GM21717 (cell line): ENCODE results near the gene PAFAH2.
"Not testable (repeated sequence)": the region's sequence is repeated elsewhere in the genome, so short reads cannot be mapped to it uniquely, and the experiment has no call there.

Source experiments
- ATAC-seq: cut with Tn5 transposase; IDR thresholded peaks from one replicate; pipeline ENCODE4 v1.9.1; 2021; ENCODE audit warnings: mild to moderate bottlenecking, moderate library complexity; ENCODE audit not compliant: unreplicated experiment

PAFAH2 gene

DNA sequence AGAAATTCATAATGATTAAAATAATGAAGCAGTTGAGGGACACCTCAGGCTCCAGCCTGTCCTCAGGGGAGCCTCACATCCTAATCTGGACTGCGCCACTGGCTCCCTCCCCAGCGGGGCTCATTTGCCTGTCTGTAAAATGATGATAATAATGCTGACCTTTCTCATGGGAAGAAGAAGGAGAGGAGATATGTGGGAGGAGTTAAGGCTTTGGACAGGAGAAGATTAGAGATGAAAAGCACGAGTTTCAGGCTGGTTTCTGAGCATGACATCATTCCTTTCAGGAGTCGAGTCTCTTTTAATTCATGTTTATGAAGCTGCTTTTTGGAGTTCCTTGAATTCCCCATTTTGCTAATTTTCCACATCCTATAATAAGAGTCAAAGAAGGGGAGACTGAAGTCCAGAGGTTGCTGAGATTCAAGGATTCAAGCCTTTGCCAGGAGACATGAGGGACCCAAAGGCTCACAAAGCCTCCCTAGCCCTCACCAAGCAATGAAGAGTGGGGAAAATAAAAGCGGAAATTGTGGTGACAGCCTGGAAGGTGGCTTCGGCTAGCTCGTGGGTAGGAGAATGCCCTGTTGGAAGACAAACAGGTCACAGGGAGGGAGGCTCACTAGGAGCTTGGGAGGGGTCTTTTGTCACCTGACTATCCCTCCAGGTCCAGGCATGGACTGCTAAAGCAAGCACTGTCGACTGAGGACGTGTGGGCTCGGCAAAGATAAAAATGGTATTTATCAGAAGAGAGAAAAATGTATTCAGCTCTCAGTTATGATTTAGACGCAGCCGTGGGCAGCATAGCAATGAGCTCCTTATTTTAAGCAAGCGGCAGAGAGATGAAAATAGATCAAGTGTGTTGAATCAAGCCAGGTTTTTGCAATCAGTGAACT is 64.1 kb downstream of the PAFAH2 start:
- ATAC-seq: no peak

DNA sequence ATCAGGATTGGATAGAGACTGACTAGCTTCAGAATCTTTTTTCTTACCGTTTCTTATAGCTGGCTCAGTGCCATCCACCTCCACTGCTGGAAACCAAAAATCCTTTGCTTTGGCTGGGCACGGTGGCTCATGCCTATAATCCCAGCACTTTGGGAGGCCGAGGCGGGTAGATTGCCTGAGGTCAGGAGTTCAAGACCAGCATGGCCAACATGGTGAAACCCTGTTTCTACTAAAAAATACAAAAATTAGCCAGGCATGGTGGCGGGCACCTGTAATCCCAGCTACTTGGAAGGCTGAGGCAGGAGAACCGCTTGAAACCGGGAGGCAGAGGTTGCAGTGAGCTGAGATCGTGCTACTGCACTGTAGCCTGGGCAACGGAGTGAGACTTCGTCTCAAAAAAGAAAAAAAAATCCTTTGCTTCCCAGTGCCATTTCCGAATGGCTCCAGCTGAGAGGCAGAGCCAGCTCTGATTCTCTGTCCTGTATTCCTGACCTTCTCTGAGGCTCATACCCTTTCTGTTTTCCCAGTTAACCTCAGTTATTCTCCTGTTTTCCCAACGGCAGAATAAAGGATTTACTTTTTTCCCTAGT is 65.0 kb downstream of the PAFAH2 start:
- not testable (repeated sequence) for ATAC-seq

DNA sequence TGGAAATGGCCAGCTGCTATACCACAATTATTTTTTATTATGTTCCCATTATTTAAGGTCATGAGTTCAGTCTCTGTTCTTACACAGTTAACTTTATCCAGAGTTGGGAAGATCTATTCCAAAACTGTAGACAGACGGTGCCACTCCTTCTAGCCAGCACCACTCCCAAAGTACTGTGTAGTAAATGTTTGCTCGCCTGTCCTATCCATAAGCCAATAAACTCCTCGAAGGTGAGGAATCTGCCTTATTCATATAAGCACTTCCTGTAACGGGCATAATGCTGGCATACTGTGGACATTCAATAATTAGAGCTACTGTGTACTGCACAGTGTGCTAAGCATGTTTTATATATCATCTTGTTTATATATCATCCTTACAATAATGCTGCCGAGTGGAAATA is 65.5 kb downstream of the PAFAH2 start:
- no peak for ATAC-seq

DNA sequence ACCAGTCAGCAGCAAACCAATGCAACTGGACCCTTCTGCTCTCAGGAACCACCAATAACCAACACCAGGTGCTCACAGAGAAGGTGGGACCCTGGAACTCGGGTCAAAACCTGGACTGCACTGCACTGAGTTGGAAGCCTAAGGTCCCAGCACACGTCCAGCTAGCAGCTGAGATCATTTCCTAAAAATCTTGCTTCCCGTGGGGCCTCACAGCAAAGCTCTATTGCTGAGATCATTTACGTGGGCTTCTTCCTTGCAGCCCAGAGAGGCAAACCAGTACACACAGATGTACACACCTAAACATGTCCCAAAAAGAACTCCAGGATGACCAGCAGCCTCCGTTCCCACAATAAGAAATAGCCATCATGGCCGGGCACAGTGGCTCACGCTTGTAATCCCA is 68.8 kb downstream of the PAFAH2 start:
- no peak for ATAC-seq

DNA sequence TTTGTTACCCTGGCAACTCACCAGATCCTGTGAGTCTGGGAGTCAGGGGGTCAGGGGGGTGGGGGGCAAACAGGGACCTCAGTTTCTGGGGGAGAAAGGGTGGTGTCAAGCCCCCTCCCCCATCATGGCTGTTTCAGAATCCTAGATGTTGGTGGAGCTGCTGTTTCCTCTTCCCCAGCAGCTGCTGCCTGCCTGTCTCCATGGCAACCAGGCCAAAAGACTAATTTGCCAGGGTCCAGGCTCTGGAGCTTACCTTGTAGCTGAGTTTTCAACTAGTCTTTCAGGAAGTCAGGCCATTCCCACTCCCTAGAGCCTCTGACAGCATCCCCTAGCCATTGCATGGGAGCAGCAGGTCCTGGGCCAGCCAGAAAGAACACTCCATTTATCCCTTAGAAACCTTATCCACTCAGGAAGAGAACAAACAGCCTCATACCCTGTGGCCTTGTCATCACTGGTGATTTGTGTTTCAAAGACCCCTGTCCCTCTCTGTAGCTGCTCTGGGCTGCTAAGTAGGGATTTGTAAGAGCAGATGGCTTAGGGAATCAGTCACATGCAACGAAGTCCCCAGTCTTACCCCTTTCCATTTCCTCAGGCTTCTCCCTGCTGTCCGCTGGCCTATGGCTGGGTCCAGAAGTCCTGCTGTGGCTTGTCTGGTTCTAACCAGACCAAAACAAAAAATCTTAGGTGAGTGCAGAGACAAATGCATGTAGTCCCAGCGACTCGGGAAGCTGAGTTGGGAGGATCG is 70.2 kb downstream of the PAFAH2 start:
- no peak for ATAC-seq

DNA sequence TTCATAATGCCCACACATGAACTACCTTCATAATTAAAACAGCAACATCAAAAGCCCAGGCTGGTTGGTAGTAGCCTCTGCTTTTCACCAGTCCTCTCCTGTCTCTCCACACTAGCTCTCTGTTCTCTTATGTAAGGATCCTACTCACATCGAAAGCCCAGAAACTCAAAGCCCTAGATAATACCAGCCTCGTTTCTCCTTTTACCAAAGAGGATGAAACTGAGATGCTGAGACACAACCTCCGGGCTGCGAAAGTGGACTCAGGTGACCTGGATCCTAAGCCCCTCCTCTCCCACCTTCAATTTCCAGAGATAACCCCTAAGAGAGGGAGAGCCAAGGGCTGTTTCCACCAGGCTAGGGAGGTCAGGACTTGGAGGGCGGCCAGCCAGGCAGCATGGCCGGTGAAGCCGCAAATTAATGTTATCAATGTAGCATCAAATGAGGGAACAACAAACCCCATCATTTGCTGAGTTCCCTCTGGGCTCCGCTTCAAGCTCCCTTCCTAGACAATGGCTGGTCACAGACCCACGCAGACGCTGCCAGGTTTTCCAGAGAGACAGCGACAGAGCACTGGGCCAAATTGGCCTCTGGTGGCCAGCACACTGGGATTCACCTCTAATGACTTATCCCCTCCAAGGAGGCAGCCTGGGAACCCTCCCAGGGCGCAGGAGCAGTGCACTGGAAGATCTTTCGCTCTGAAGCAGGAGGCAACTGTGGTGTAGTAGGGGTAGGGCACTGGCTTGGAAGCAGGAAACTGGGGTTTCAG is 70.9 kb downstream of the PAFAH2 start:
- no peak for ATAC-seq

DNA sequence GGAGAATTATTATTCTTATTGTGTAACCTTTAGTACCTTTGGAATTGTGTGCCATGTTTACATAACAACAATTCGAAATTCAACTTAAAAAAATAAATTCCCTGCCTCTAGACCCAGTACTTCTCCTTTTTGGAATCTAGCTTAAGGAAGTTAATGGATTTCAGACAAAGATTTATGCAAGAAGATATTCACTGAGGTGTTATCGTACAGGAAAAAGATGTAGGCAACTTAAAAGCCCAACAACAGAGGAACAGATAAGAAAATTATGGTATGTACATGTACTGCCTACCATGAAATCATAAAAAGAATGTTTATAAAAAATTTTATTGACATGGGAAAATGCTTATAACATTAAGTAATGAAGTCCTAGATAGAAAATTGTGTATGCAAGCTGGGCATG is 73.4 kb downstream of the PAFAH2 start:
- ATAC-seq: no peak

DNA sequence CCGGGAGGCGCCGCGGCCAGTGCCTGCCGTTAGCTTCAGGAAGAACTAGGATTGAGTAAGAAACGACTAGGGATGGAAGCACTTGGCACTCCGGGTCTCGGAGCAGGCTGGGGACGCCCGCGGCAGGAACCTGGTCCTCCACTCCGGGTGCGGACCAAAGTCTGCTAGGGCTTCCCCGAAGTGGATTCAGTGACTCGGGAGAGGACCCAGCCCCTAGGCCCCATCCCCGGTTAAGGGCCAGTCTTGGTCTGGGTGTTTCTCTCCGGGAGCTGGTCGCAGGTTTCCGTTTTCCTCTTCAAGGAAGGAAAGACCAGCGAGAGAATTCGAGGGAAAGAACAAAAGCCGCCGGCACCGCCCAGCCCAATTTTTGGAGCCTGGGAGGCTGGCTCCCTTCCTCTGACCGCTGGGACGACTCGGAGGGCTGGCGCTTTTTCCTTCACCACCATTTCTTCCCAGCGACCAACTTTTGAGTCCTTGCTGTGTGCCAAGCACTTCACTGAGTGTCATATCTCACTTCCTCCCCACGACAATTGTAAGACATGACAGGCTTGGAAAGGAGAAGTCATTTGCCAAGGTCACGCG is 74.8 kb downstream of the PAFAH2 start:
- ATAC-seq: no peak

DNA sequence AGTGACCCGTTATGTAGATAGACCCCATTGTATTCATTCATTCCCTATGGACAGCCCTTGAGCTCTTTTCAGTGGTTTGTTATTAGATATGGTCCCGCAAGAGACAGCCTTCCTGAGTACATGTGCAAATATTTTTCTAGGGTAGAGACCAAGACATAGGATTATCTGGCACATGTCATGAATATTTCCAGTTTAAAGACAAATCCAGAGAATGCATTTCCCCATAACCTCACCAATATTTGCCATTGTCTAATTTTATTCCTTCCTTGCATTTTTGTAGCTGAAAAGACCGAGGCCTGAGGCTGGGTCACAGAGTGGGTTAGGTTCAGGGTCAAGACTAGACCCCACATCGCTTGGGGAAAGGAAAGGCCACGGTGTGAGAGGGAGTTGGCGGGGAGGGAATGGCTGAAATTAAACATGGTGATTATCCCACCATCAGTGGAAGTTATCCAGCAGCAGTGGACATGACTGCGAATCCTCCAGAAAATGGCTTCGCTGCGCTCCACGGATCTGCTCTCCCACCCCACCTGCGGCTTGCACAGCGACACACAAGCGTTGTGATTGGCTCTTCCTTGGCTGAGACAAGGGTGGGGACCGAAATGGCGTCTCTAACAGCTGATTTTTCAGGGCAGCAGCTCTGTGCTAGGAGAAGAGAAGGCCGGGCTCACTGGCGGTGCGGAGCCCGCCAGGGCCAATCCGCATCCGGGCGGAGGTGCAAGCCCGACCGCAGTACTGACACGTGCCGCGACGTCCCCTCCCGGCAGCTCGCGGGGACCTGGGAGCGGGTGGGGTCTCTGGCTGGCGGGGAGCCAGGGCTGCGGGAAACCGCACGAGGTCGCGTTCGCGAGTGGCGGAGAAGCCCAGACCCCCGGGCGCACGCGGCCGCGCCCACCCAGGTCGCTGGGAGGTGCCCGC is 75.5 kb downstream of the PAFAH2 start:
- no peak for ATAC-seq

DNA sequence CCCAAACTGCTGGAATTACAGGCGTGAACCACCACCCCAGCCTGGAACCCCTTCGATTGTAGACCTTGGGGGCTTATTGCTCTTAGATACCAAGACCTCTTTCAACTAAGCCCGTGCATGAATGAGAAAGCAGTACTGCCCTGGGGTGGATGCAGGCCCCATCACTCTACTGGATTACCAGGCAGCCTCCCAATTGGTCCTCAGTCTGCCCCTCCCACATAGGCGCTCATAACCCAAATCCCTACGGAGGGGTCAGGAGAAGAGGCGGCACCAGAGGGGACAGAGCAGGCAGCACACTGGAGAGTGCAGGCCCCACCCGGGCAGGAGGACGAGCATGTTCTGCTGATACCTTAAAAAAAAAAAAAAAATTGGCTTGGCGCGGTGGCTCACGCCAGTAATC is 79.2 kb downstream of the PAFAH2 start:
- no peak for ATAC-seq

DNA sequence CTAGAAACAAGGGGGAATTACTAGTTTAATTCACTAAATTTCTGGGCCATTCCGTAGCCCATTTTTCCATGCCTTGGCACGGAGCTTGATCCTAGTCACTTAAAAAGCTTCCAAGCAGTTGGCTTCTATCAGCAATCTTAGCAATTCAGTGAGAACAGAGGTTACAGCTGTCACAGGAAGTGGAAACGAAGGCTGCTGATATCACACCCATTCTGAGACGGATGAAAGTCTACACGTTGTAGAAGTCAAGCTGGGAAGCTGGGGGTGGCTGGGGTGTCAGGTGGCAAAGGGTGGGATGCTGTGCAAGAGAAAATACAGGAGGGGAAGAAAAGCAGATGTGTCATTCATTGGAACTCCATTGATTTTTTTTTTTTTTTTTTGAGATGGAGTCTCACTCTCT is 79.9 kb downstream of the PAFAH2 start:
- no peak for ATAC-seq

DNA sequence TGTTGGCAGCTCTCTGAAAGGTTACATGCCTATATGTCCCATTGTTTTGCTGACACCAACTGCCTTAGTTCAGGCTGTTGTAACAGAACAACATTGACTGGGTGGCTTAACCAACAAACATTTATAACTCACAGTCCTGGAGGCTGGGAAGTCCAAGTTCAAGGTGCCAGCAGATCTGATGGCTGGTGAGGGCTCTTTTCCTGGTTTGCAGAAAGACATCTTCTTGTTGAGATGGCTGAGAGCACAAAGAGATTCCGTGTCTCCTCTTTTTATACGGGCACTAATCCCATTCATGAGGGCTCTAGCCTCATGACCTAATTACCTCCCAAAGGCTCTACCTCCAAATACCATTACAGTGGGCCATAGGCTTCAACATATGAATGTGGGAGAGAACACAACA is 81.4 kb downstream of the PAFAH2 start:
- no peak for ATAC-seq

DNA sequence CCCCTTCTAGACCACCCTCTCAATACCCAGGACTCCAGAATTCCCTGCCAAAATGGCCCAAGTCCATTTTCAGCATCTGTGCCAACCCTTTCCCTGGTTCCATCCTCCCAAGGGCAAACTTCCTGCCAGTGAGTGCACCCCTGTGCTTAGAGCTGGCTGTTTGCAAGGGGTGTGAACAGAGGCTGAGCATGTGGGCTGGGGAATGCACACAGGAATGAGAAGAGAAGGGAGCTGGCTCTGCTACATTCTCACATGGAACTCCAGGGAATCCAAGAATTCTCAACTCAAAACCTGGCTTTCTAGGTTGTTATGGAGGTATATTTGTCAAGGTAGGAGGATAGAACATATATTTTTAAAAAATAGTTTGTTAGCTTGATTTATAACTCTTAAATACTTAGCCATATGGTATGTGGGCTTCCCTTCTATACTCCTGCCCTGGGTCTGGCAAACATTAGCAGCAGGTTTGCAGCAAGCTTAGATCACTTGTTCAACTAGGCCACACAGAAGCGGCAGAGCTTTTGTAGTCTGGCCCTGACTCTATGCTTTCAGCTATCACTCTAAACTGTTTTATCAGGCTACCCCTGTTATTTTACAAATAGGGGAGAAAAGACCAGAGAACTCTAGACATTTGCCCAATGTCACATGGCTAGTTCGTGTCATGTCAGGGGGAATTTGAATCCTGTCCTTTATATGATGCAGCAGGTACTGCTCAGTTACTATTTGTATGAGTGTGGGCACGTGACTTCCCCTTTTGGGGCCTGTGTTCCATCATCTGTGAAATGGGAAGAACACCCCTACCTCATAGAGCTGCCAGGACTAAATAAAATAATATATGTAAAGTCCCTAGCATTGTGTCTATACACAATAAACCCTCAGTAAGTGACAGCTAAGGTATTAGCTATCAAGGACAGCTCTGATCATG is 83.5 kb downstream of the PAFAH2 start:
- no peak for ATAC-seq

DNA sequence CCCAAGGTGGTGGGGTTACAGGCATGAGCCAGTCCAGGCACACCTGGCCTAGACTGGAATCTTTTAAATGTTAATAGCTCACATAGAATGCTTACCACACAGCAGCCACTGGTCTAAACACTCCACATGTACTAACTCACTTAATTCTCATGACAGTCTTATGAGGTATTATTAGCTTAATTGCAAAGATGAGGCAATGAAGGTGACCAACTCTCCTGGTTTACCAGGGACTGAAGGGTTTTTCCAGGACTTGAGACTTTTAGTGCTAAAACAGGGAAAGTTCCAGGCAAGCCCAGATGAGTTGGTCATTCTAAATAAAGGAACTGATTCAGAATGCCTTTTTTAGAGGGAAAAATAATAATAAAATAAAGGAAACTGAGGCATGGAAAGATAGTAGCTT is 84.7 kb downstream of the PAFAH2 start:
- no peak for ATAC-seq

DNA sequence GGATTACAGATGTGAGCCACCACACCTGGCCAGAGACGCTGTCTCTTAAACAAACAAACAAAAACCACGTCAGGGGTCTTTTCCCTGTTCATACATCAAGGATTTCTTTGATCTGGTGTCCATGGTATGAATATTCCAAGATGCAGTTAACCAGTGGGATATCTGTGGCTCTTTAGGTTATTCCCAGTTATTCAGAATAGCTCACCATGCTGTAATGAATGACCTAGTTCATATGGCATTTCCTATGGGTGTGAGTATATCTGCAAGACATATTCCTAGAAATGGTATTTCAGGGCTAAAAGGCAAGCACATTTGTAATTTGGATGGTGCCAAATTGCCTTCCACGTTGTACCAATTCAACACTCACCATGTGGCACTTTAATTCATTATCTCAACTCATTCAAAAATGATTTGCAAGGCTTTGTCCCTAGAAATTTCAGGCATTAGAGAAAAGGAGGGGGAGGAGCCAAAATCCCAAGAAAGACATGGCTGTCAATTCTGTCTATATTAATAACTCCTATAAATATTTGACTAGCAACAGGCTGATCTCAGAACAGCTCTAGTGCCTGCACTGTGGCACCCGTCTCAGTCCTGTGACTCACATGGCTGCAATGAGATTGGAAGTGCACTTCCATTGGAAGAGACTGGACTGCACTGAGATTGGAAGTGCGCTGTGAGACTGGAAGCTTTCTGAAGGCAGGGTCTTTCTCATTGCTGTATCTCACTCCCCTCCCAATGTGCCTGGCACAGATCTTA is 85.6 kb downstream of the PAFAH2 start:
- ATAC-seq: no peak

DNA sequence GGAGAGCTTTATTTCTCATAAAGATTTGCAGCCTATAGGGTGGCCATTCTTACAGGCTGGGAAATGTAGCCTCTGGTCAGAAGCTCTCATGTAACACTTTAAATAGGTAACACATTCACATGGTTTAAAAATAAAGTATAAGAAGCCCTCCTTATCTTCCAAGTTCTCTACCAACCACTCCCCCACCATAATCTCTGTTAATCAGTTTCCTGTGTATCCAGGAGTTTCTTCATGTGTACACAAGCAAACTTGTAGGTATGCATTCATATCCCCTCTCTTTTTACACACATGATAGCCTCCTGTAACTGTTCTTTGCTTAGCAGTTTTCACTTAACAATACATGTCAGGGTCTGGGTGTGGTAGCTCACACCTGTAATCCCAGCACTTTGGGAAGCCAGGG is 86.7 kb downstream of the PAFAH2 start:
- ATAC-seq: no peak
